Right atrium auricular region (tissue), 2 donors: ENCODE results near the gene FAAP100. TPM values are rescaled to one million over a fixed set of nuclear protein-coding genes. Genes with fewer than 3 reads are reported as not detected.
A peak's percentile ranks its signal among the peaks of the same experiment; 100 is the strongest.

ENCODE experiments used
- DNase-seq: peaks from one replicate; pipeline ENCODE4 v3.0.0-alpha.2; 2019; ENCODE audit warnings: low spot score
- H3K27ac ChIP-seq, 2 donors: fragments of 200-600 bp; sonication (generic); 1 replicate in 1 of 2; 2 replicates in 1 of 2; pipeline ENCODE4 v1.5.1; 2016 to 2019
- H3K27me3 ChIP-seq, 2 donors: fragments of 200-600 bp; sonication (generic); one replicate each; pipeline versions ENCODE4 v1.5.1 to v1.6.0; 2017 to 2019
- H3K36me3 ChIP-seq: fragments of 200-600 bp; sonication (generic); one replicate; pipeline ENCODE4 v1.5.1; 2016
- H3K4me1 ChIP-seq, 2 donors: fragments of 200-600 bp; sonication (generic); one replicate each; pipeline versions ENCODE4 v1.5.1 to v1.6.0; 2017 to 2019
- H3K4me3 ChIP-seq, 2 donors: fragments of 200-600 bp; sonication (generic); 1 replicate in 1 of 2; 2 replicates in 1 of 2; pipeline ENCODE4 v1.5.1; 2017 to 2019; ENCODE audit warnings: mild to moderate bottlenecking in 1 of 2, moderate library complexity in 1 of 2
- H3K9me3 ChIP-seq, 2 donors: fragments of 200-600 bp; sonication (generic); one replicate each; pipeline ENCODE4 v1.5.1; 2019
- total RNA-seq, 2 donors: library from RNA; depleted of rRNA; stranded (reverse); fragments of >200 nt; gene quantifications; one replicate each; pipeline ENCODE4 v1.1.0, GENCODE V29; 2016
- TF ChIP-seq, protein P1 (sequence below), 2 donors: fragments of 200-600 bp; sonication (generic); IDR thresholded peaks; one replicate each; pipeline ENCODE4 v1.5.1; 2019; ENCODE audit warnings: antibody characterized with exemption in 2 of 2

Gene FAAP100
- total RNA-seq, 2 donors from 2014 or later, result 12.8 to 13.7 TPM

DNA sequence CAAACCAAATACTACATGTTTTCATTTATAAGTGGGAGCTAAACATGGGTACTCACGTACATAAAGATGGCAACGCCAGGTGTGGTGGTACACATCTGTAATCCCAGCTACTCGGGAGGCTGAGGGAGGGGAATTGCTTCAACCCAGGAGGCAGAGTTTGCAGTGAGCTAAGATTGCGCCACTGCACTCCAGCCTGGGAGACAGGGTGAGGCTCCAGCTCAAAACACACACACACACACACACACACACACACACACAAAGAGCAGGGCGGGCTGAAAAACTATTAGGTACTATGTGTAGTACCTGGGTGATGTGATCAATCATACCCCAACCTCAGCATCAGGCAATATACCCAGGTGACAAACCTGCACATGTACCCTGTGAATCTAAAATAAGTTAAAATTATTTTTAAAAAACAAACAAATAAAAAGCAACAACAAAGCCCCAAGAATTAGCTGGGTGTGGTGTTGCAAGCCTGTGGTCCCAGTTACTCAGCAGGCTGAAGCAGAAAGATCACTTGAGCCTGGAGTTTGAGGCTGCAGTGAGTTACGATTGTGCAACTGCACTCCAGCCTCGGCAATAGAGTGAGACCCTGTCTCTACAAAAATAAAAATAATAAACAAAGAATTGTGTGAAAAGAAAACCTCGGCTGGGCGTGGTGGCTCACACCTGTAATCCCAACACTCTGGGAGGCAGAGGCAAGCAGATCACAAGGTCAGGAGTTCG lies 11.9 kb upstream of the FAAP100 start:
- H3K4me3 ChIP-seq, result no peak overlapping the region
- H3K36me3 ChIP-seq, result peaks cover 83% of the 10 kb centered on the region
- no peaks in the 10 kb centered on the region for H3K9me3 ChIP-seq
- no peaks in the 10 kb centered on the region for H3K27me3 ChIP-seq
- TF ChIP-seq, protein P1, sequence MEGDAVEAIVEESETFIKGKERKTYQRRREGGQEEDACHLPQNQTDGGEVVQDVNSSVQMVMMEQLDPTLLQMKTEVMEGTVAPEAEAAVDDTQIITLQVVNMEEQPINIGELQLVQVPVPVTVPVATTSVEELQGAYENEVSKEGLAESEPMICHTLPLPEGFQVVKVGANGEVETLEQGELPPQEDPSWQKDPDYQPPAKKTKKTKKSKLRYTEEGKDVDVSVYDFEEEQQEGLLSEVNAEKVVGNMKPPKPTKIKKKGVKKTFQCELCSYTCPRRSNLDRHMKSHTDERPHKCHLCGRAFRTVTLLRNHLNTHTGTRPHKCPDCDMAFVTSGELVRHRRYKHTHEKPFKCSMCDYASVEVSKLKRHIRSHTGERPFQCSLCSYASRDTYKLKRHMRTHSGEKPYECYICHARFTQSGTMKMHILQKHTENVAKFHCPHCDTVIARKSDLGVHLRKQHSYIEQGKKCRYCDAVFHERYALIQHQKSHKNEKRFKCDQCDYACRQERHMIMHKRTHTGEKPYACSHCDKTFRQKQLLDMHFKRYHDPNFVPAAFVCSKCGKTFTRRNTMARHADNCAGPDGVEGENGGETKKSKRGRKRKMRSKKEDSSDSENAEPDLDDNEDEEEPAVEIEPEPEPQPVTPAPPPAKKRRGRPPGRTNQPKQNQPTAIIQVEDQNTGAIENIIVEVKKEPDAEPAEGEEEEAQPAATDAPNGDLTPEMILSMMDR (IDR thresholded peaks at IDR 0.05), result no peak
- H3K4me1 ChIP-seq, result peaks cover 0 to 34% of the 10 kb centered on the region in 2 donors
- H3K27ac ChIP-seq, result no peak overlapping the region
- no peak for DNase-seq

DNA sequence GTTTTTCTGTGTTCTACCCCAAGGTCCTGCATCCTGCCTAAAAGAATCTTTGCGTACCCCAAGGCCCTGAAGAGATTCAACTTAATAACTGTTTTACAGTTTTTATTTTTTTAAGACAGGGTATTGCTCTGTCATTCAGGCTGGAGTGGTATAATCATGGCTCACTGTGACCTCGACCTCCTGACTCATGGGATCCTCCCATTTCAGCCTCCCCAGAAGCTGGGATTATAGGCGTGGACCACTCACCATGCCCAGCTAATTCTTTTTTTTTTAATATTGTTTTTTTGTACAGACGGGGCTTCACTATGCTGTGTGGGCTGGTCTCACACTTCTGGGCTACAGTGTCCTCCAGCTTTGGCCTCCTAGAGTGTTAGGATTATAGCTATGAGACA lies 9.3 kb upstream of the FAAP100 start:
- H3K27me3 ChIP-seq, result no peaks in the 10 kb centered on the region
- no peak overlapping the region for H3K4me3 ChIP-seq
- peaks cover 0 to 40% of the 10 kb centered on the region in 2 donors for H3K4me1 ChIP-seq
- no peaks in the 10 kb centered on the region for H3K9me3 ChIP-seq
- no peak overlapping the region for H3K27ac ChIP-seq
- TF ChIP-seq, protein P1 (IDR thresholded peaks at IDR 0.05), result no peak
- peaks cover 77% of the 10 kb centered on the region for H3K36me3 ChIP-seq
- DNase-seq, result no peak

DNA sequence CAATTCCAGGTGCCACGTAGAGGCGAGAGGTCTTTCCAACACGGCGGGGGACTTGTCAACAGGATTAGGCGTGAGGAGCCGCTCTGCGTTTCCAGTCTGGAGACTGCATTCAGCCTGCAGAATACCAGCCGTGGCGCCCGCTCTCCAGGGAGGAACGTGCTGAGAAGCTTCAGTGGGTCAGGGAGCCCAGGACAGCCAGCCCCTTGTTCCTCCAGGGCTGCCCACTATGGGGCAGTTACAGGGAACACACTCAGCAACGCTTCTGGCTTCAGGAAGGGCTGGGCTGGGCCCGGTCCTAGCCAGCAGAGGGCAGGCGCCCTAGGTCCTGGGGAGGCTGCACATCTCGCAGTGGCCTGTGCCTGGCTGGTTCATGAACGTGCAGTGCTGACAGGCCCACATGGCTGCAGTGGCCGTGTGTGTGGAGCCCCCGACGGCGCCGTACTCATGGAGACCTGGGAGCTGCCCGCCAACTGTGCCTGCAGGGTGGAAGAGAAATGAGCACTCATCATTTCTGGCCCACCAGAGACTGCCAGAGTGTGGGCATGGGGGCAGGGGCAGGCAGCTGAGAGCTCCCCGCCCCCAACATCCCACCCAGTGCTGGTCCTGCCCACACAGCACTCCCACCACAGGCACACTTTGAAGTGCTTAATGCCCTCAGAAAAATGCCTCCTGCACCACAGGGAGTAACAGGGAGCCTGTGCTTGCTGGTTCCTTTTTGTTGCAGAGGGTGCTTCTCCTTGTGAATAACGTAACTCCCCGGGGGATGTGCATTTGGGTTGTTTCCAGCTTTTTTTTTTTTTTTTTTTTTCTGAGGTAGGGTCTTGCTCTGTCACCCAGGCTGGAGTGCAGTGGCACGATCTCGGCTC lies 7.0 kb upstream of the FAAP100 start:
- no peaks in the 10 kb centered on the region for H3K9me3 ChIP-seq
- peaks cover 0 to 40% of the 10 kb centered on the region in 2 donors for H3K4me1 ChIP-seq
- H3K36me3 ChIP-seq, result peaks cover 62% of the 10 kb centered on the region
- TF ChIP-seq, protein P1 (IDR thresholded peaks at IDR 0.05), result peak in 1 of 2 donors; percentile 53
- no peak overlapping the region for H3K27ac ChIP-seq
- no peak for DNase-seq
- no peak overlapping the region for H3K4me3 ChIP-seq
- H3K27me3 ChIP-seq, result no peaks in the 10 kb centered on the region

DNA sequence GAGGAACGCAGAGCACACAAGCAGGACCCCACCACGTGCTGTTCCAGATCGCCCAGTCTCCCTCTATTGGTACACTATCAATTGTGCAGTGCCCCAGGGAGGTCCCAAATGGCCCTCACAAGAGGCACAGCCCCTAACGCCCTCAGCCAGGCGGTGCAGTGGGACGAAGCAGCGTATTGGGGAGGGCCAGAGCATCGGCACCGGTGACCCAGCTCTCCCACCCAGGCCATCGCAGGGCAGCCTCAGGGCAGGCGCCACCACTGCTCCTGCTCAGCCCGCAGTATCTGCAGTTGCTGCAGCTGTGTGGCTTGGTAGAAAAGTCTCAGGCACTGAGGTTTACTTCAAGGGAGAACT lies 5.9 kb upstream of the FAAP100 start:
- DNase-seq, result no peak
- TF ChIP-seq, protein P1 (IDR thresholded peaks at IDR 0.05), result no peak
- no peaks in the 10 kb centered on the region for H3K27me3 ChIP-seq
- H3K4me3 ChIP-seq, result no peak overlapping the region
- H3K27ac ChIP-seq, result peak overlapping the region; percentile 71 to 78
- peaks cover 51% of the 10 kb centered on the region for H3K36me3 ChIP-seq
- no peaks in the 10 kb centered on the region for H3K9me3 ChIP-seq
- H3K4me1 ChIP-seq, result peaks cover 0 to 51% of the 10 kb centered on the region in 2 donors

DNA sequence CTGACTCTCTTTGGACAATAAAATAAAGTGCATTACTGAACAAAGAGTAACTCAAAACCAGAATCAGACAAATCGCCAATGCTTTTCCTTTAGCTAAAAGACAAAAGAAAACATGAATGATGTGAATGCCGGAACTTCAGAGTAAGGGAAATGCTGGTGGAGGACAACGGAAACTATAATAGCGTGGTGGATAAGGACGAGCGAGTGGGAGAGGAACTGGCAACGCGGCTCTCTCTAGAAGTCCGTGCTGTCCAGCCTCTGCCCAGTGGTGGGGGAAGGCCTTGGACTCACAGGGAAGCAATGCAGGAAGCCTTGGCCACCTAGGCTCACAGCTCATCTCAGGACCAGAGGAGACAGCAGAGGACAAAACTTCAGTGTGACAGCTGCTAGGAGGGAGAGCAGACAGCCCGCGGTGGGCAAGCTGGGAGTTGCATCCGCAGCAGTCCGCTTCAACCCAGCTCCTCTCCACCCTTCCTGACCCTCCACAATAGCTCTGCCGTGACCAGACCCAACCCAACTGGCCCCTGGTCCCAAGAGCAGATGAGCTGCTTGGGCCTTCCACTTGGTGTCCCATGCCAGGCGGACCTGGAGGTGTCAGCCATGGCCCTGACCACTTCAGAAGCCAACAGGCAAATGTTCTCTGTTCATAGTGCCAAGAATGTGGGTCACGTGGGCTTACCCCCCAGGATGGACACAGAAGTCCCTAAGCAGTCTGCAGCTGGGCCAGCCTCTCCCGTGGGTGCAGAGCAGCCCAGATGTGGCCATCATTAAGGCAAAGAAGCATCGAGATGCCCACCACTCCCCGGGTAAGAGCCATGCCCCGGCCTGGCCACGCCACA lies 5.3 kb upstream of the FAAP100 start:
- no peaks in the 10 kb centered on the region for H3K9me3 ChIP-seq
- H3K4me3 ChIP-seq, result no peak overlapping the region
- no peaks in the 10 kb centered on the region for H3K27me3 ChIP-seq
- TF ChIP-seq, protein P1 (IDR thresholded peaks at IDR 0.05), result no peak
- DNase-seq, result no peak
- H3K36me3 ChIP-seq, result peaks cover 45% of the 10 kb centered on the region
- H3K27ac ChIP-seq, result peak overlapping the region; percentile 71 to 78
- H3K4me1 ChIP-seq, result peaks cover 0 to 56% of the 10 kb centered on the region in 2 donors
